WTC11 (cell line): ENCODE results near the gene PAEP. TPM values are rescaled to one million over a fixed set of nuclear protein-coding genes. Genes with fewer than 3 reads are reported as not detected.

Experiments used
- ATAC-seq: fragments of 200-7000 bp; cut with Tn5 transposase; 2 replicates; pipeline ENCODE4 v1.10.0; 2021; ENCODE audit warnings: mild to moderate bottlenecking, moderate library complexity
- CTCF ChIA-PET: fragments of 300-600 bp; sonication (Branson Sonifier 250); formaldehyde crosslinking; loops from one replicate; lab custom pipeline; 2021; ENCODE audit warnings: antibody characterized with exemption; lab: Charles Lee
- POLR2A ChIA-PET: fragments of 350-600 bp; sonication (Branson Sonifier 250); formaldehyde crosslinking; loops from one replicate; lab custom pipeline; 2021; ENCODE audit warnings: antibody characterized with exemption; lab: Charles Lee
- DNase-seq: peaks from one replicate; pipeline ENCODE4 v3.0.0; 2021; ENCODE audit warnings: low spot score
- H3K27ac Mint-ChIP-seq: 2 replicates; pipeline ENCODE4 v1.8.0; 2021; ENCODE audit warnings: mixed read lengths
- H3K27me3 Mint-ChIP-seq: 2 replicates; pipeline ENCODE4 v1.8.0; 2021; ENCODE audit warnings: low read depth, mild to moderate bottlenecking, moderate library complexity, mixed read lengths
- H3K36me3 Mint-ChIP-seq: 2 replicates; pipeline ENCODE4 v1.8.0; 2021; ENCODE audit warnings: mixed read lengths
- H3K4me1 Mint-ChIP-seq: 2 replicates; pipeline ENCODE4 v1.8.0; 2022; ENCODE audit warnings: mixed read lengths
- H3K4me3 Mint-ChIP-seq: 2 replicates; pipeline ENCODE4 v1.8.0; 2021; ENCODE audit warnings: mild to moderate bottlenecking, moderate library complexity, mixed read lengths
- H3K9me3 Mint-ChIP-seq: 2 replicates; pipeline ENCODE4 v1.8.0; 2021; ENCODE audit warnings: mixed read lengths
- CDX4 ChIP-seq: fragments of 250-450 bp; sonication (Bioruptor Pico); IDR thresholded peaks from 2 replicates; pipeline ENCODE4 v1.9.0; 2021; ENCODE audit warnings: moderate library complexity, mild to moderate bottlenecking, inconsistent platforms, borderline replicate concordance
- E2F1 ChIP-seq: sonication (generic); formaldehyde crosslinking; IDR thresholded peaks from 2 replicates; pipeline ENCODE4 v1.8.0; 2022; ENCODE audit warnings: mild to moderate bottlenecking, missing genetic modification reagents
- E2F5 ChIP-seq: sonication (generic); formaldehyde crosslinking; IDR thresholded peaks from 2 replicates; pipeline ENCODE4 v1.8.1; 2022; ENCODE audit warnings: mild to moderate bottlenecking, moderate library complexity, missing genetic modification reagents
- FOXJ3 ChIP-seq: sonication (generic); formaldehyde crosslinking; IDR thresholded peaks from 2 replicates; pipeline ENCODE4 v1.9.0; 2021; ENCODE audit warnings: missing genetic modification reagents, mild to moderate bottlenecking, borderline replicate concordance
- FOXP4 ChIP-seq: sonication (generic); formaldehyde crosslinking; IDR thresholded peaks from 2 replicates; pipeline ENCODE4 v1.8.0; 2022; ENCODE audit warnings: mild to moderate bottlenecking, missing genetic modification reagents
- GABPB1 ChIP-seq: sonication (generic); formaldehyde crosslinking; IDR thresholded peaks from 2 replicates; pipeline ENCODE4 v1.8.1; 2023; ENCODE audit warnings: mild to moderate bottlenecking, missing genetic modification reagents
- IRF2 ChIP-seq: sonication (generic); formaldehyde crosslinking; IDR thresholded peaks from 2 replicates; pipeline ENCODE4 v1.8.0; 2022; ENCODE audit warnings: low read depth, missing genetic modification reagents, borderline replicate concordance
- JAZF1 ChIP-seq: fragments of 250-450 bp; sonication (Bioruptor Pico); IDR thresholded peaks from 2 replicates; pipeline ENCODE4 v1.9.0; 2021; ENCODE audit warnings: moderate library complexity, mild to moderate bottlenecking, inconsistent platforms
- JUN ChIP-seq: sonication (generic); formaldehyde crosslinking; IDR thresholded peaks from 2 replicates; pipeline ENCODE4 v1.8.0; 2023; ENCODE audit warnings: mild to moderate bottlenecking, missing genetic modification reagents
- MAX ChIP-seq: sonication (generic); formaldehyde crosslinking; IDR thresholded peaks from 2 replicates; pipeline ENCODE4 v1.8.0; 2022; ENCODE audit warnings: mild to moderate bottlenecking, missing genetic modification reagents
- MLX ChIP-seq: sonication (generic); formaldehyde crosslinking; IDR thresholded peaks from 2 replicates; pipeline ENCODE4 v1.8.1; 2023; ENCODE audit warnings: mild to moderate bottlenecking, missing genetic modification reagents, moderate library complexity
- NFATC4 ChIP-seq: fragments of 250-450 bp; sonication (Bioruptor Pico); IDR thresholded peaks from 2 replicates; pipeline ENCODE4 v1.9.0; 2021; ENCODE audit warnings: mild to moderate bottlenecking
- NFYB ChIP-seq: sonication (generic); formaldehyde crosslinking; conservative IDR thresholded peaks from 2 replicates; pipeline ENCODE4 v1.8.0; 2022; ENCODE audit warnings: low read depth, missing genetic modification reagents
- NR2C2 ChIP-seq: sonication (generic); formaldehyde crosslinking; IDR thresholded peaks from 2 replicates; pipeline ENCODE4 v1.8.0; 2022; ENCODE audit warnings: mild to moderate bottlenecking, missing genetic modification reagents
- SOX15 ChIP-seq: fragments of 250-450 bp; sonication (Bioruptor Pico); IDR thresholded peaks from 2 replicates; pipeline ENCODE4 v1.9.0; 2021; ENCODE audit warnings: mild to moderate bottlenecking
- SP1 ChIP-seq: sonication (generic); formaldehyde crosslinking; conservative IDR thresholded peaks from 2 replicates; pipeline ENCODE4 v1.8.1; 2022; ENCODE audit warnings: missing genetic modification reagents
- TEAD1 ChIP-seq: sonication (generic); formaldehyde crosslinking; IDR thresholded peaks from 2 replicates; pipeline ENCODE4 v1.8.0; 2022; ENCODE audit warnings: mild to moderate bottlenecking, missing genetic modification reagents
- TEAD4 ChIP-seq: sonication (generic); formaldehyde crosslinking; IDR thresholded peaks from 2 replicates; pipeline ENCODE4 v1.8.0; 2022; ENCODE audit warnings: mild to moderate bottlenecking, missing genetic modification reagents
- TP53 ChIP-seq: sonication (generic); formaldehyde crosslinking; IDR thresholded peaks from 2 replicates; pipeline ENCODE4 v1.8.1; 2023; ENCODE audit warnings: mild to moderate bottlenecking, missing genetic modification reagents
- USF1 ChIP-seq: sonication (generic); formaldehyde crosslinking; IDR thresholded peaks from 2 replicates; pipeline ENCODE4 v1.8.0; 2022; ENCODE audit warnings: mild to moderate bottlenecking, missing genetic modification reagents
- ZNF138 ChIP-seq: sonication (generic); formaldehyde crosslinking; conservative IDR thresholded peaks from 2 replicates; pipeline ENCODE4 v1.8.1; 2022; ENCODE audit warnings: mild to moderate bottlenecking, moderate library complexity, missing genetic modification reagents
- ZNF396 ChIP-seq: fragments of 250-450 bp; sonication (Bioruptor Pico); IDR thresholded peaks from 2 replicates; pipeline ENCODE4 v1.8.0; 2021; ENCODE audit warnings: mild to moderate bottlenecking, moderate library complexity, borderline replicate concordance
- ZNF423 ChIP-seq: fragments of 250-450 bp; sonication (Bioruptor Pico); IDR thresholded peaks from 2 replicates; pipeline ENCODE4 v2.1.2; 2022; ENCODE audit warnings: mild to moderate bottlenecking, moderate library complexity
- ZNF671 ChIP-seq: fragments of 250-450 bp; sonication (Bioruptor Pico); IDR thresholded peaks from 2 replicates; pipeline ENCODE4 v1.8.0; 2021; ENCODE audit warnings: mild to moderate bottlenecking
- total RNA-seq: library from RNA; stranded (reverse); gene quantifications from 3 replicates; pipeline ENCODE4 v1.2.3, GENCODE V29; 2021

PAEP gene
- total RNA-seq, 1 experiment from 2014 or later = not detected

- Mint-ChIP-seq H3K27me3 (no peaks in the 10 kb centered on the region), H3K27ac (no peak overlapping the region)
- POLR2A ChIA-PET = no interaction called here
- no peak for TF ChIP-seq MLX (CRISPR knock-in tag)
- no peak for TF ChIP-seq TEAD4
- TF ChIP-seq, all 79 proteins: peak for 0
- DNase-seq = peak; percentile 46
- ATAC-seq = peak; percentile 65
- no peak overlapping the region for H3K4me3 Mint-ChIP-seq
- H3K36me3 Mint-ChIP-seq = no peaks in the 10 kb centered on the region
- CTCF ChIA-PET = interaction anchor here (1.0 to 1.6 kb wide), 3 partner anchors 13 to 51 kb away, joined by 3 to 5 read pairs (median 4); no protein-coding TSS in a partner anchor
- H3K4me1 Mint-ChIP-seq = peaks cover 9% of the 10 kb centered on the region
- H3K9me3 Mint-ChIP-seq = no peaks in the 10 kb centered on the region
These were observed 8.8 kb upstream of the PAEP start for GRCh38 chr9:135552698-135553171.

- DNase-seq (no peak), ATAC-seq (no peak)
- Mint-ChIP-seq H3K9me3 (no peaks in the 10 kb centered on the region), H3K27ac (no peak overlapping the region), H3K27me3 (no peaks in the 10 kb centered on the region), H3K36me3 (no peaks in the 10 kb centered on the region)
- POLR2A ChIA-PET = no interaction called here
- TF ChIP-seq TEAD1 (CRISPR knock-in tag) (no peak), FOXJ3 (CRISPR knock-in tag) (no peak), IRF2 (CRISPR knock-in tag) (no peak), ZNF138 (no peak), E2F5 (no peak)
- TF ChIP-seq, all 79 proteins: peak for 0
- Mint-ChIP-seq H3K4me3 (no peak overlapping the region), H3K4me1 (peaks cover 9% of the 10 kb centered on the region)
- CTCF ChIA-PET = interaction anchor here (1.1 kb wide), 1 partner anchor 114 kb away, joined by 3 read pairs; no protein-coding TSS in a partner anchor
These were observed 6.8 kb upstream of the PAEP start for GRCh38 chr9:135554718-135555117.

GRCh38 chr9:135555203-135555602 lies 6.4 kb upstream of the PAEP start:
- Mint-ChIP-seq H3K4me3 (no peak overlapping the region), H3K27me3 (no peaks in the 10 kb centered on the region), H3K4me1 (peaks cover 9% of the 10 kb centered on the region), H3K27ac (no peak overlapping the region), H3K36me3 (no peaks in the 10 kb centered on the region), H3K9me3 (no peaks in the 10 kb centered on the region)
- ChIA-PET CTCF (interaction anchor here (1.1 kb wide), 1 partner anchor 115 kb away, joined by 3 read pairs; no protein-coding TSS in a partner anchor), POLR2A (no interaction called here)
- DNase-seq (no peak), ATAC-seq (no peak)
- TF ChIP-seq NFATC4 (CRISPR knock-in tag) (no peak), GABPB1 (CRISPR knock-in tag) (peak; percentile 43; the same call in 1 of the 2 replicates)

GRCh38 chr9:135555910-135556309 lies 5.6 kb upstream of the PAEP start:
- Mint-ChIP-seq H3K4me3 (no peak overlapping the region), H3K36me3 (no peaks in the 10 kb centered on the region), H3K27ac (0 out of 2 replicates have a peak overlapping the region, but pooled peaks have one; percentile 34), H3K4me1 (peaks cover 9% of the 10 kb centered on the region), H3K27me3 (no peaks in the 10 kb centered on the region), H3K9me3 (no peaks in the 10 kb centered on the region)
- DNase-seq (no peak), ATAC-seq (peak; percentile 33; the same call in 1 of the 2 replicates)
- ChIA-PET POLR2A (no interaction called here), CTCF (interaction anchor here (0.8 to 1.0 kb wide), 3 partner anchors 10 to 51 kb away, joined by 3 read pairs; no protein-coding TSS in a partner anchor)
- no peak for TF ChIP-seq NFYB (CRISPR knock-in tag)
- TF ChIP-seq ZNF396 (CRISPR knock-in tag) = no peak
- TF ChIP-seq USF1 = no peak
- TF ChIP-seq FOXP4 = no peak
- TF ChIP-seq SP1 = no peak
- TF ChIP-seq CDX4 (CRISPR knock-in tag) = no peak
- no peak for TF ChIP-seq JUN (CRISPR knock-in tag)
- TF ChIP-seq ZNF671 = no peak
- no peak for TF ChIP-seq E2F1 (CRISPR knock-in tag)
- TF ChIP-seq IRF2 (CRISPR knock-in tag) = no peak
- no peak for TF ChIP-seq NR2C2 (CRISPR knock-in tag)
- no peak for TF ChIP-seq SOX15 (CRISPR knock-in tag)
- TF ChIP-seq TP53 (CRISPR knock-in tag) = no peak
- no peak for TF ChIP-seq JAZF1 (CRISPR knock-in tag)
- no peak for TF ChIP-seq ZNF423 (CRISPR knock-in tag)
- no peak for TF ChIP-seq MAX
